ENCODE measurements around the gene GEN1. TPM values are rescaled to one million over a fixed set of nuclear protein-coding genes. Genes with fewer than 3 reads are reported as not detected.

GEN1 gene
- total RNA-seq, 1 donor from 2014 or later, result 9.1 TPM

DNA sequence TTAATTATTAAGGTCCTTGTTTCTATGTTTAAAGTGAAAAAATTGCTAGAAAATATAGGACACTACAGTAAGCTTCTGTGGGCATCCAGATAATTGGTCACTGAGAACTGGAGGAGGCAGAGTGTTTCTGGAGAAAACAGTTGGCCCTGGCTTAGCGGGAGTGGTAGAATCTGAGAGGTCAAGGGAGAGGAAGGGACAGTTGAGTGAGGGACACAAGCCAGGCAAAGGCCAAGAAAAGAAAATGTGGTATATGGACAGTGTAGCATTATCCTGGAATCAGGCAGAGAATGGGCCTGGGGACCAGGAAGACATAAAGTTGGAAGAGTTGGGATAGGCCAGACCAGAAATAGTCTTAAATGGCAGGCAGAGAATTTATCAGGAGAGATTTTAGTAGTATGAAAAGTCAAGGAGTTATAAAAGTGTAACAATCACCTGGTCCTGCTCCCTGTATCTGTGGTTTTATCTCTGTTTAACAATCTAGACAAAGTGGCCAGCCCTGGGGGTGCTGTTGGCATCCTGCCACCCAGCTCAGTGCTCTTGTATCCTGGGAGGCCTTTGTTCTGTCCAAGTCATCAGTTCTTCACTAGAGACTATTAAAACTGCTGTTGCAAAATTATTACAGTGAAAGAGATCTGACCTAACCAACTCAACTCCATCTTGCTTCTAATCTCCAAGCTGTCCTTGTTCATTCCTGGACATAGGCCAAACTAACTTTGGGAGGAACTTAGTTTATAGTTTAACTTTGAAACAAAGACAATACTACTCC, 46.9 kb downstream of the GEN1 start:
- H3K36me3 ChIP-seq (ENCODE audit: control insufficient read depth, insufficient read depth, low read length), result no peaks in the 10 kb centered on the region
- DNase-seq (ENCODE audit: low read depth), result no peak
- H3K4me3 ChIP-seq (ENCODE audit: low read depth, low read length), result no peak overlapping the region
- TF ChIP-seq, protein P1, sequence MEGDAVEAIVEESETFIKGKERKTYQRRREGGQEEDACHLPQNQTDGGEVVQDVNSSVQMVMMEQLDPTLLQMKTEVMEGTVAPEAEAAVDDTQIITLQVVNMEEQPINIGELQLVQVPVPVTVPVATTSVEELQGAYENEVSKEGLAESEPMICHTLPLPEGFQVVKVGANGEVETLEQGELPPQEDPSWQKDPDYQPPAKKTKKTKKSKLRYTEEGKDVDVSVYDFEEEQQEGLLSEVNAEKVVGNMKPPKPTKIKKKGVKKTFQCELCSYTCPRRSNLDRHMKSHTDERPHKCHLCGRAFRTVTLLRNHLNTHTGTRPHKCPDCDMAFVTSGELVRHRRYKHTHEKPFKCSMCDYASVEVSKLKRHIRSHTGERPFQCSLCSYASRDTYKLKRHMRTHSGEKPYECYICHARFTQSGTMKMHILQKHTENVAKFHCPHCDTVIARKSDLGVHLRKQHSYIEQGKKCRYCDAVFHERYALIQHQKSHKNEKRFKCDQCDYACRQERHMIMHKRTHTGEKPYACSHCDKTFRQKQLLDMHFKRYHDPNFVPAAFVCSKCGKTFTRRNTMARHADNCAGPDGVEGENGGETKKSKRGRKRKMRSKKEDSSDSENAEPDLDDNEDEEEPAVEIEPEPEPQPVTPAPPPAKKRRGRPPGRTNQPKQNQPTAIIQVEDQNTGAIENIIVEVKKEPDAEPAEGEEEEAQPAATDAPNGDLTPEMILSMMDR (IDR thresholded peaks at IDR 0.05; ENCODE audit: insufficient read depth, low read length, poor library complexity, severe bottlenecking), result no peak
- no peaks in the 10 kb centered on the region for H3K27me3 ChIP-seq (ENCODE audit: control insufficient read depth, insufficient read depth, low read length)

DNA sequence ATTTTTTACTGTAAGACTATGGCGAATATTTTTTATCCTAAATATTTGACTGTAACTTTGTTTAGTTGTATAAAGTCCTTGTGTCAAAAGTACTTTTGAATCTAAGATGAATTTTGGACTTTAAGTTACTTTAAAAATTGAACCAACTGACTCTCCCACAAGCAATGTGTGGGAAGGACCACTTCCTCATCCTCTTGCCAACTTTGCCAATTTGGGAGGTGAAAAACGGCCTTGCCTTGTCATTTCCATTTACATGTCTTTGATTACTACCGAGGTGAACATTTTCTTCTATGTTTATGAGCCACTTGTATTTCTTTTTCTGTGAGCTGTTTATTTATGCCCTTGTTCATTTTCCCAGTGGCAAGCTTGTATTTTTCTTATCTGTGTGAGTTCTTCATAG, 49.6 kb downstream of the GEN1 start:
- TF ChIP-seq, protein P1 (IDR thresholded peaks at IDR 0.05; ENCODE audit: insufficient read depth, low read length, poor library complexity, severe bottlenecking), result no peak
- H3K27me3 ChIP-seq (ENCODE audit: control insufficient read depth, insufficient read depth, low read length), result no peaks in the 10 kb centered on the region
- DNase-seq (ENCODE audit: low read depth), result no peak
- no peak overlapping the region for H3K4me3 ChIP-seq (ENCODE audit: low read depth, low read length)
- H3K36me3 ChIP-seq (ENCODE audit: control insufficient read depth, insufficient read depth, low read length), result no peaks in the 10 kb centered on the region

GRCh38 chr2:17804358-17804757, 50.4 kb downstream of the GEN1 start:
- no peaks in the 10 kb centered on the region for H3K27me3 ChIP-seq (ENCODE audit: control insufficient read depth, insufficient read depth, low read length)
- TF ChIP-seq, protein P1 (IDR thresholded peaks at IDR 0.05; ENCODE audit: insufficient read depth, low read length, poor library complexity, severe bottlenecking), result no peak
- no peak for DNase-seq (ENCODE audit: low read depth)
- no peaks in the 10 kb centered on the region for H3K36me3 ChIP-seq (ENCODE audit: control insufficient read depth, insufficient read depth, low read length)
- H3K4me3 ChIP-seq (ENCODE audit: low read depth, low read length), result no peak overlapping the region

GRCh38 chr2:17805166-17805565, 51.2 kb downstream of the GEN1 start:
- Histone ChIP-seq H3K36me3 (ENCODE audit: control insufficient read depth, insufficient read depth, low read length) (no peaks in the 10 kb centered on the region), H3K27me3 (ENCODE audit: control insufficient read depth, insufficient read depth, low read length) (no peaks in the 10 kb centered on the region), H3K4me3 (ENCODE audit: low read depth, low read length) (no peak overlapping the region)
- TF ChIP-seq, protein P1 (IDR thresholded peaks at IDR 0.05; ENCODE audit: insufficient read depth, low read length, poor library complexity, severe bottlenecking), result no peak
- DNase-seq (ENCODE audit: low read depth), result no peak

DNA sequence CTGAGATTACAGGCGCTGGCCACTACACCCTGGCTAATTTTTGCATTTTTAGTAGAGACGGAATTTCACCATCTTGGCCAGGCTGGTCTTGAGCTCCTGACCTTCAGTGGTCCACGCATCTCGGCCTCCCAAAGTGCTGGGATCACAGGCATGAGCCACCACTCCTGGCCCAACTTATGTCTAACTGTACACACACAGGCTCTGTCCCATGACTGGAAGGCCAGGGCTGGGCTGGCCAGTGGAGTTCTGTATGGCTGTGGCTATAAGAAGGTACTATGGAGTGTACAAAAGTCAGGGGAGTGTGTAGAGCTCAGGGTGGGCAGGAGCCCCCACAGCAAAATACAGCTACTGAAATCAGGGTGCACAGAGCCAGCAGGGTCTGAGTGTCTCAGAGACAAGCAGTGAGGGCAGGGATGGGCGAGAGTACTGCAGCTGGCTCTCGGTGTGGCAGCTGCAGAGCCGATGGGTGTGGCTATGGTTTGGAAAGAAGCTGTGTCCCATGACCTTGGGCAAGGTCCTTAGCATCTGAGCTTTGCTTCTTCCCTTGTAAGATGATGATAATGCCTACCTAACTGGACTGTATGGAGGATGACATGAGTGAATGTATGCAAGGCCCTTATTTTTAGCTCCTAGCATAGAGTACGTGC, 51.9 kb downstream of the GEN1 start:
- H3K36me3 ChIP-seq (ENCODE audit: control insufficient read depth, insufficient read depth, low read length), result no peaks in the 10 kb centered on the region
- no peak for DNase-seq (ENCODE audit: low read depth)
- H3K4me3 ChIP-seq (ENCODE audit: low read depth, low read length), result no peak overlapping the region
- TF ChIP-seq, protein P1 (IDR thresholded peaks at IDR 0.05; ENCODE audit: insufficient read depth, low read length, poor library complexity, severe bottlenecking), result no peak
- no peaks in the 10 kb centered on the region for H3K27me3 ChIP-seq (ENCODE audit: control insufficient read depth, insufficient read depth, low read length)
